Adrenal gland (tissue), 12 donors: ENCODE measurements around the gene TRAF3. TPM values are rescaled to one million over a fixed set of nuclear protein-coding genes. Genes with fewer than 3 reads are reported as not detected.
A peak's percentile ranks its signal among the peaks of the same experiment; 100 is the strongest.

Source experiments
- DNase-seq, 7 donors: peaks; one replicate each; pipeline ENCODE4 v3.0.0-alpha.2; 2019 to 2020
- H3K27ac ChIP-seq, 5 donors: fragments of 200-600 bp; sonication (generic) in 4 of 5; 1 replicate in 3 of 5; 2 replicates in 2 of 5; pipeline versions ENCODE4 v1.5.1 to v1.8.0; 2016 to 2020; ENCODE audit warnings: mild to moderate bottlenecking in 1 of 5
- H3K27me3 ChIP-seq: fragments of 200-600 bp; 2 replicates; pipeline ENCODE4 v1.8.0; 2021
- H3K36me3 ChIP-seq, 2 donors: fragments of 200-600 bp; replicated peaks in 1 of 2; 1 replicate in 1 of 2; 2 replicates in 1 of 2; pipeline versions ENCODE4 v1.5.1 to v1.8.0; 2018 to 2022
- H3K4me1 ChIP-seq, 2 donors: fragments of 200-600 bp; replicated peaks in 1 of 2; 1 replicate in 1 of 2; 2 replicates in 1 of 2; pipeline versions ENCODE4 v1.5.1 to v1.8.0; 2018 to 2021
- H3K4me3 ChIP-seq, 4 donors: fragments of 200-600 bp; sonication (generic) in 3 of 4; one replicate each; pipeline ENCODE4 v1.5.1; 2016 to 2018
- H3K9me3 ChIP-seq, 3 donors: fragments of 200-600 bp; sonication (generic) in 1 of 3; replicated peaks in 1 of 3; 1 replicate in 2 of 3; 2 replicates in 1 of 3; pipeline versions ENCODE4 v1.5.1 to v1.8.0; 2016 to 2021
- CTCF ChIP-seq, 6 experiments: fragments of 450-650 bp in 4 of 6; fragments of 200-600 bp in 2 of 6; sonication (generic) in 1 of 6; IDR thresholded peaks; 1 replicate in 5 of 6; 2 replicates in 1 of 6; pipeline versions ENCODE4 v1.5.1 to v1.8.0; 2016 to 2021; ENCODE audit warnings: antibody characterized with exemption in 6 of 6, mild to moderate bottlenecking in 2 of 6, moderate library complexity in 1 of 6
- POLR2A ChIP-seq, 2 donors: fragments of 450-650 bp; IDR thresholded peaks; one replicate each; pipeline ENCODE4 v1.6.1; 2017; ENCODE audit warnings: antibody characterized with exemption in 2 of 2, mild to moderate bottlenecking in 2 of 2, moderate library complexity in 1 of 2
- WGBS, 4 donors: extraction: QIAGEN DNeasy Blood & Tissue Kit in 2 of 4; methylation state at CpG; one replicate each; pipeline versions ENCODE4 v1.1.5 to v1.1.7; 2013 to 2017; 5-methylcytosine and 5-hydroxymethylcytosine counted together
- intact Hi-C, 2 donors: fragments of 100-400 bp; cut with DNase I; formaldehyde crosslinking; loops; one replicate each; pipeline versions ENCODE4 v1.14.1 to v1.15.0; 2022 to 2023
- polyA plus RNA-seq, 3 donors: library from polyadenylated mRNA; stranded (reverse); fragments of 200-250 nt in 2 of 3; fragments of 350-450 nt in 1 of 3; fragmentation: Illumina TruSeq in 1 of 3; extraction: RNeasy Lipid Tissue Mini Kit (QIAGEN cat#74804) in 1 of 3; gene quantifications; one replicate each; pipeline ENCODE4 v1.2.3, GENCODE V29; 2013 to 2014
- total RNA-seq, 9 donors: library from RNA; depleted of rRNA in 4 of 9; stranded (reverse); fragments of >200 nt in 4 of 9; fragments of 120-200 nt in 1 of 9; fragmentation: NEBNext Ultra II Directional in 1 of 9; extraction: Animal tissue kit (Norgen Biotek cat#: 25700) in 1 of 9; gene quantifications; one replicate each; pipeline versions ENCODE4 v1.1.0 to v1.2.4, GENCODE V29; 2013 to 2023
- donor health status: healthy with polysubstance abuse.
- donor health status: Bipolar disorder and iron deficiency.
- donor health status: DM: yes; HTN: yes; CAD: no.
- donor health status: DM: no; HTN: no; CAD: no.
- donor health status: DM: no; HTN: no; CAD: no.
- donor health status: DM: yes; HTN: yes; CAD: no.

TRAF3 gene
- total and polyA plus RNA-seq, 12 donors: 3.7 to 14.5 (median 9.8) TPM

GRCh38 chr14:102930753-102931579 is 153.7 kb downstream of the TRAF3 start:
- intact Hi-C loops: no loop called here
- Histone ChIP-seq H3K4me3 (no peak overlapping the region), H3K4me1 (peaks cover 22 to 28% of the 10 kb centered on the region in 2 donors), H3K9me3 (no peaks in the 10 kb centered on the region), H3K36me3 (peaks cover 0 to 12% of the 10 kb centered on the region in 2 donors), H3K27ac (no peak overlapping the region), H3K27me3 (peaks cover 22% of the 10 kb centered on the region)
- DNase-seq: peak in 6 of 7 donors; percentile 54 to 78 (median 63)
- TF ChIP-seq CTCF (IDR thresholded peaks at IDR 0.05) (no peak), POLR2A (IDR thresholded peaks at IDR 0.05) (no peak)
- whole genome bisulfite sequencing, 4 donors: 53 to 77% (median 56%) methylated on average over 19 to 34 of the region's 34 CpGs

- TF ChIP-seq POLR2A (IDR thresholded peaks at IDR 0.05): no peak
- no peak for TF ChIP-seq CTCF (IDR thresholded peaks at IDR 0.05)
- intact Hi-C loops: no loop called here
- DNase-seq: no peak
These were observed 154.5 kb downstream of the TRAF3 start for GRCh38 chr14:102931580-102932285.

GRCh38 chr14:102932484-102933248 is 155.4 kb downstream of the TRAF3 start:
- no peak overlapping the region for H3K4me3 ChIP-seq
- intact Hi-C loops: no loop called here
- H3K36me3 ChIP-seq: peaks cover 0 to 20% of the 10 kb centered on the region in 2 donors
- peaks cover 22 to 28% of the 10 kb centered on the region in 2 donors for H3K4me1 ChIP-seq
- WGBS, 4 donors: 87 to 94% (median 89%) methylated on average over 15 to 26 of the region's 26 CpGs
- no peaks in the 10 kb centered on the region for H3K9me3 ChIP-seq
- no peak overlapping the region for H3K27ac ChIP-seq
- H3K27me3 ChIP-seq: peaks cover 22% of the 10 kb centered on the region
- DNase-seq: no peak
- no peak for TF ChIP-seq POLR2A (IDR thresholded peaks at IDR 0.05)
- no peak for TF ChIP-seq CTCF (IDR thresholded peaks at IDR 0.05)

More at GRCh38 chr14:102931580-102932285, 154.5 kb downstream of the TRAF3 start:
- H3K4me3 ChIP-seq: no peak overlapping the region
- H3K27ac ChIP-seq: peak overlapping the region in 1 of 5 donors; percentile 5
- no peaks in the 10 kb centered on the region for H3K9me3 ChIP-seq
- peaks cover 22% of the 10 kb centered on the region for H3K27me3 ChIP-seq
- H3K36me3 ChIP-seq: peaks cover 0 to 12% of the 10 kb centered on the region in 2 donors
- 84 to 92% (median 89%) methylated on average over 5 to 12 of the region's 12 CpGs for WGBS, 4 donors
- peaks cover 22 to 28% of the 10 kb centered on the region in 2 donors for H3K4me1 ChIP-seq
